Fibroblast of lung (primary cell): ENCODE results near the gene CDH4. TPM values are rescaled to one million over a fixed set of nuclear protein-coding genes. Genes with fewer than 3 reads are reported as not detected.

ENCODE experiments used
- DNase-seq, 2 donors: peaks; one replicate each; pipeline versions ENCODE4 v3.0.0 to v3.0.0-alpha.2; 2010; ENCODE audit warnings: low read depth in 2 of 2
- H2AFZ ChIP-seq: 2 replicates; pipeline ENCODE4 v1.5.1; 2012; ENCODE audit warnings: low read length, control low read depth, inconsistent platforms
- H3K27ac ChIP-seq: 2 replicates; pipeline ENCODE4 v1.5.1; 2011; ENCODE audit warnings: low read length, control low read depth; ENCODE audit not compliant: insufficient read depth
- H3K27me3 ChIP-seq: 2 replicates; pipeline ENCODE4 v1.5.1; 2011; ENCODE audit warnings: mild to moderate bottlenecking, low read length; ENCODE audit not compliant: control insufficient read depth, insufficient read depth
- H3K36me3 ChIP-seq: 2 replicates; pipeline ENCODE4 v1.5.1; 2011; ENCODE audit warnings: low read length; ENCODE audit not compliant: control insufficient read depth, insufficient read depth
- H3K4me1 ChIP-seq: 2 replicates; pipeline ENCODE4 v1.5.1; 2011; ENCODE audit warnings: low read length; ENCODE audit not compliant: control insufficient read depth, insufficient read depth; ENCODE audit errors: extremely low read depth
- H3K4me2 ChIP-seq: 2 replicates; pipeline ENCODE4 v1.5.1; 2011; ENCODE audit warnings: low read length, control low read depth; ENCODE audit not compliant: insufficient read depth; ENCODE audit errors: extremely low read depth
- H3K4me3 ChIP-seq, 4 experiments: fragments of 200-600 bp in 1 of 4; sonication (generic) in 1 of 4; replicated peaks in 1 of 4; 2 replicates each; pipeline ENCODE4 v1.5.1; 2011 to 2016; ENCODE audit warnings: low read length in 4 of 4, low read depth in 3 of 4, mild to moderate bottlenecking in 3 of 4, control low read depth in 2 of 4, inconsistent platforms in 1 of 4, mixed read lengths in 1 of 4; ENCODE audit not compliant: insufficient read depth in 1 of 4; ENCODE audit errors: control extremely low read depth in 1 of 4
- H3K79me2 ChIP-seq: 2 replicates; pipeline ENCODE4 v1.5.1; 2012; ENCODE audit warnings: mild to moderate bottlenecking, low read length, inconsistent platforms; ENCODE audit not compliant: control insufficient read depth, insufficient read depth
- H3K9ac ChIP-seq: 2 replicates; pipeline ENCODE4 v1.5.1; 2011; ENCODE audit warnings: mild to moderate bottlenecking, low read length, control low read depth; ENCODE audit not compliant: insufficient read depth
- H3K9me3 ChIP-seq: 2 replicates; pipeline ENCODE4 v1.5.1; 2012; ENCODE audit warnings: low read depth, low read length; ENCODE audit not compliant: control insufficient read depth, insufficient read depth
- H4K20me1 ChIP-seq: 2 replicates; pipeline ENCODE4 v1.5.1; 2011; ENCODE audit warnings: low read length; ENCODE audit not compliant: control insufficient read depth, insufficient read depth; ENCODE audit errors: extremely low read depth
- CTCF ChIP-seq, 2 donors: IDR thresholded peaks in 1 of 2; conservative IDR thresholded peaks in 1 of 2; 1 replicate in 1 of 2; 2 replicates in 1 of 2; pipeline ENCODE4 v1.5.1; 2011 to 2012; ENCODE audit warnings: low read length in 2 of 2, control low read depth in 1 of 2, inconsistent platforms in 1 of 2, low read depth in 1 of 2, mild to moderate bottlenecking in 1 of 2
- EZH2 ChIP-seq: IDR thresholded peaks from 2 replicates; pipeline ENCODE4 v1.5.1; 2012; ENCODE audit warnings: low read length, control low read depth, mild to moderate bottlenecking; ENCODE audit errors: missing control alignments
- polyA plus RNA-seq, 2 donors: library from polyadenylated mRNA; depleted of rRNA in 1 of 2; stranded (reverse) in 1 of 2; unstranded in 1 of 2; fragments of >200 nt; gene quantifications; 2 replicates each; pipeline ENCODE4 v1.2.1, GENCODE V29; 2011 to 2012; ENCODE audit warnings: missing spikeins in 1 of 2
- total RNA-seq: library from RNA; depleted of rRNA; stranded (reverse); fragments of >200 nt; gene quantifications from 2 replicates; pipeline ENCODE4 v1.2.1, GENCODE V29; 2014

The CDH4 gene
- total and polyA plus RNA-seq, 2 donors (not counting 1 experiment from before 2014, with no cell fraction given) = 4.8 to 6.8 TPM

GRCh38 chr20:61357119-61357518 lies 105.1 kb downstream of the CDH4 start:
- H2AFZ ChIP-seq = no peak overlapping the region

GRCh38 chr20:61359254-61359653 lies 107.2 kb downstream of the CDH4 start:
- TF ChIP-seq EZH2 = no peak
- TF ChIP-seq CTCF (conservative IDR thresholded peaks at IDR 0.05 in 1 of 2, IDR thresholded peaks at IDR 0.05 in 1 of 2; ENCODE audit: low read depth in 1 of 2, low read length in 2 of 2) = no peak
- no peaks in the 10 kb centered on the region for H3K36me3 ChIP-seq

More at GRCh38 chr20:61357119-61357518, 105.1 kb downstream of the CDH4 start:
- no peaks in the 10 kb centered on the region for H4K20me1 ChIP-seq
- no peaks in the 10 kb centered on the region for H3K79me2 ChIP-seq
- no peaks in the 10 kb centered on the region for H3K9me3 ChIP-seq
- no peaks in the 10 kb centered on the region for H3K36me3 ChIP-seq
- H3K4me1 ChIP-seq = peaks cover 7% of the 10 kb centered on the region
- DNase-seq = no peak
- no peak overlapping the region for H3K4me3 ChIP-seq
- no peak overlapping the region for H3K4me2 ChIP-seq
- H3K9ac ChIP-seq = no peak overlapping the region
- TF ChIP-seq CTCF (conservative IDR thresholded peaks at IDR 0.05 in 1 of 2, IDR thresholded peaks at IDR 0.05 in 1 of 2; ENCODE audit: low read depth in 1 of 2, low read length in 2 of 2) (no peak), EZH2 (no peak)
- no peak overlapping the region for H3K27ac ChIP-seq
- H3K27me3 ChIP-seq = no peaks in the 10 kb centered on the region

DNA sequence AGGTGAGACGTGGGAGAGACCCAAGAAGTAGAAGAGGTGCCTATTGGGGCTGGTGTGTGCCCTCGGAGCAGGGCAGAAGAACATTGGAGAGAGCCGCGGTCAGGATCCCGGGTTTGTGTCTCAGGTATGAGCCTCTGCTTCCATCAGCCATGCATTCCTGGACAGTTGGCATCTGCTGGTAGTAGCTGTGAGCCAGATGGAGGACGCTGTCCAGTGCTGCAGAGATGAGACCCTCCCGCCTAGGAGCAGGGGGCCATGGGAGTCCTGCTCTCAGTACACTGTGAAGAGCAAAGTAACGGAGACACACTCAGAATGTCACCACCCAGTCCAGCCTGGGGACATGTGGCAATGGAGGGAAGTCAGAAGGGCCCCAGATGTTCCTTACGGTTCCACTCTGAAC lies 108.2 kb downstream of the CDH4 start:
- Histone ChIP-seq H4K20me1 (no peaks in the 10 kb centered on the region), H3K4me3 (no peak overlapping the region), H3K9ac (no peak overlapping the region), H3K79me2 (no peaks in the 10 kb centered on the region), H3K4me1 (peaks cover 3% of the 10 kb centered on the region), H3K27me3 (no peaks in the 10 kb centered on the region), H3K9me3 (no peaks in the 10 kb centered on the region), H3K36me3 (no peaks in the 10 kb centered on the region), H3K4me2 (no peak overlapping the region), H3K27ac (no peak overlapping the region), H2AFZ (no peak overlapping the region)
- DNase-seq = no peak
- TF ChIP-seq CTCF (conservative IDR thresholded peaks at IDR 0.05 in 1 of 2, IDR thresholded peaks at IDR 0.05 in 1 of 2; ENCODE audit: low read depth in 1 of 2, low read length in 2 of 2) (no peak), EZH2 (no peak)

More at GRCh38 chr20:61359254-61359653, 107.2 kb downstream of the CDH4 start:
- Histone ChIP-seq H3K9ac (no peak overlapping the region), H3K9me3 (no peaks in the 10 kb centered on the region), H3K79me2 (no peaks in the 10 kb centered on the region), H3K4me3 (no peak overlapping the region), H3K4me1 (peaks cover 3% of the 10 kb centered on the region), H3K27me3 (no peaks in the 10 kb centered on the region), H3K27ac (no peak overlapping the region), H4K20me1 (no peaks in the 10 kb centered on the region), H3K4me2 (no peak overlapping the region), H2AFZ (no peak overlapping the region)
- DNase-seq = no peak
